GM23248 (cell line): ENCODE measurements around the gene TRIM27. TPM values are rescaled to one million over a fixed set of nuclear protein-coding genes. Genes with fewer than 3 reads are reported as not detected.

Source experiments
- DNase-seq: peaks from one replicate; pipeline ENCODE4 v3.0.0-alpha.2; 2015
- H2AFZ ChIP-seq: fragments of 200-600 bp; sonication (generic); 2 replicates; pipeline ENCODE4 v1.6.1; 2016; ENCODE audit warnings: antibody characterized with exemption
- H3F3A ChIP-seq: fragments of 200-600 bp; sonication (generic); 2 replicates; pipeline ENCODE4 v1.6.1; 2016; ENCODE audit warnings: mild to moderate bottlenecking, antibody characterized with exemption, mixed run types; ENCODE audit not compliant: insufficient read depth
- H3K27ac ChIP-seq: fragments of 200-600 bp; sonication (generic); 2 replicates; pipeline ENCODE4 v1.5.1; 2016; ENCODE audit warnings: mild to moderate bottlenecking
- H3K27me3 ChIP-seq: fragments of 200-600 bp; sonication (generic); replicated peaks from 2 replicates; pipeline ENCODE4 v1.6.1; 2016; ENCODE audit warnings: mild to moderate bottlenecking; ENCODE audit not compliant: insufficient read depth
- H3K36me3 ChIP-seq: fragments of 200-600 bp; sonication (generic); 2 replicates; pipeline ENCODE4 v1.6.1; 2016; ENCODE audit warnings: low read depth, mild to moderate bottlenecking
- H3K4me1 ChIP-seq: fragments of 200-600 bp; sonication (generic); 2 replicates; pipeline ENCODE4 v1.6.1; 2016; ENCODE audit warnings: mild to moderate bottlenecking; ENCODE audit not compliant: insufficient read depth
- H3K4me2 ChIP-seq: fragments of 200-600 bp; sonication (generic); one replicate; pipeline ENCODE4 v1.6.1; 2016; ENCODE audit warnings: mild to moderate bottlenecking; ENCODE audit not compliant: unreplicated experiment
- H3K4me3 ChIP-seq: fragments of 200-600 bp; sonication (generic); 2 replicates; pipeline ENCODE4 v1.5.1; 2016; ENCODE audit warnings: mild to moderate bottlenecking
- H3K79me2 ChIP-seq: fragments of 200-600 bp; sonication (generic); 2 replicates; pipeline ENCODE4 v1.6.1; 2016; ENCODE audit warnings: mild to moderate bottlenecking; ENCODE audit not compliant: insufficient read depth
- H3K9ac ChIP-seq: fragments of 200-600 bp; sonication (generic); 2 replicates; pipeline ENCODE4 v1.6.1; 2016; ENCODE audit warnings: mild to moderate bottlenecking
- H3K9me2 ChIP-seq: fragments of 200-600 bp; sonication (generic); 2 replicates; pipeline ENCODE4 v1.6.1; 2016; ENCODE audit warnings: mixed run types, mild to moderate bottlenecking, moderate library complexity; ENCODE audit not compliant: insufficient read depth
- H3K9me3 ChIP-seq: fragments of 200-600 bp; sonication (generic); one replicate; pipeline ENCODE4 v1.6.1; 2017; ENCODE audit warnings: low read depth
- H4K20me1 ChIP-seq: fragments of 200-600 bp; sonication (generic); 2 replicates; pipeline ENCODE4 v1.6.0; 2016; ENCODE audit not compliant: insufficient read depth
- EZH2 ChIP-seq: fragments of 200-600 bp; sonication (generic); IDR thresholded peaks from 2 replicates; pipeline ENCODE4 v1.6.1; 2018; ENCODE audit warnings: antibody characterized with exemption, mild to moderate bottlenecking; ENCODE audit not compliant: insufficient read depth, poor library complexity, severe bottlenecking
- EZH2phosphoT487 ChIP-seq: fragments of 200-600 bp; sonication (generic); IDR thresholded peaks from 2 replicates; pipeline ENCODE4 v1.6.1; 2018; ENCODE audit warnings: antibody characterized with exemption, moderate library complexity, mild to moderate bottlenecking, low read depth; ENCODE audit not compliant: insufficient read depth
- WGBS, 2 experiments: methylation state at CpG; one replicate each; pipeline ENCODE4 v1.1.6; 2015 to 2017; ENCODE audit warnings: low lambda C conversion rate in 2 of 2, low coverage in 1 of 2; ENCODE audit errors: missing lambda C conversion rate in 2 of 2; 5-methylcytosine and 5-hydroxymethylcytosine counted together
- in situ Hi-C: fragments of 300-500 bp; cut with MboI; formaldehyde crosslinking; loops from 2 replicates; pipeline ENCODE4 v1.15.0; 2020
- polyA plus RNA-seq: library from polyadenylated mRNA; unstranded; fragments of >200 nt; fragmentation: Nextera tagmentation; extraction: Ambion mirVana; gene quantifications from 2 replicates; pipeline ENCODE4 v1.2.1, GENCODE V29; 2016
- total RNA-seq: library from RNA; depleted of rRNA; stranded (reverse); fragments of >200 nt; shearing (Covaris generic); gene quantifications from 2 replicates; pipeline ENCODE4 v1.2.3, GENCODE V29; 2014

The TRIM27 gene
- total and polyA plus RNA-seq, 2 experiments from 2014 or later: 40.2 to 67.7 TPM

DNA sequence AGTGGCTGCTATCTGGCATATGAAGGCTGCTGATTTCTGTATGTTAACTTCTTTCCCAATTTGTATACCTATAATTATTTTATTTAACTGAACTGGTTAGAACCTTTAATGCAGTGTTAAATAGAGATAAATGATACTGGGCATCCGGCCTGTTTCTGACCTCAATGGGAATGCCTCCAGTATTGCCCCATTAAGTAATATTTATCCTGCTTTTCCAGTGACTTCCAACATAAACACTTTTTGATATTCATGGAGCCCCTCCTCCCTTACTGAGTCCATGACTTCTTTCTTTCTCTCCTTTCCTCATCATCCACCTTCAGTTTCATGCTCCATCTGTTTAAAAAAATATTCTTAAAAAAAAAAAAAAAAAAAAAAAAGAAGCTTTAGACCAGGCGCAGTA, 8.8 kb downstream of the TRIM27 start:
- WGBS, 2 experiments: 79 to 83% methylated on average over 2 of the region's 2 CpGs
- H3K4me3 ChIP-seq: no peak overlapping the region
- H3K9me3 ChIP-seq: no peaks in the 10 kb centered on the region
- in situ Hi-C loops: no loop called here
- H3K27me3 ChIP-seq: no peaks in the 10 kb centered on the region
- peaks cover 86% of the 10 kb centered on the region for H3K79me2 ChIP-seq
- H3K27ac ChIP-seq: no peak overlapping the region
- no peaks in the 10 kb centered on the region for H4K20me1 ChIP-seq
- H3K36me3 ChIP-seq: peaks cover 78% of the 10 kb centered on the region
- no peak for DNase-seq
- peaks cover 6% of the 10 kb centered on the region; the same call in 1 of the 2 replicates for H3F3A ChIP-seq
- no peaks in the 10 kb centered on the region for H3K9me2 ChIP-seq
- no peak overlapping the region for H2AFZ ChIP-seq
- no peak overlapping the region for H3K9ac ChIP-seq
- H3K4me2 ChIP-seq: no peak overlapping the region
- no peaks in the 10 kb centered on the region for H3K4me1 ChIP-seq
- no peak for TF ChIP-seq EZH2phosphoT487
- TF ChIP-seq EZH2: no peak

DNA sequence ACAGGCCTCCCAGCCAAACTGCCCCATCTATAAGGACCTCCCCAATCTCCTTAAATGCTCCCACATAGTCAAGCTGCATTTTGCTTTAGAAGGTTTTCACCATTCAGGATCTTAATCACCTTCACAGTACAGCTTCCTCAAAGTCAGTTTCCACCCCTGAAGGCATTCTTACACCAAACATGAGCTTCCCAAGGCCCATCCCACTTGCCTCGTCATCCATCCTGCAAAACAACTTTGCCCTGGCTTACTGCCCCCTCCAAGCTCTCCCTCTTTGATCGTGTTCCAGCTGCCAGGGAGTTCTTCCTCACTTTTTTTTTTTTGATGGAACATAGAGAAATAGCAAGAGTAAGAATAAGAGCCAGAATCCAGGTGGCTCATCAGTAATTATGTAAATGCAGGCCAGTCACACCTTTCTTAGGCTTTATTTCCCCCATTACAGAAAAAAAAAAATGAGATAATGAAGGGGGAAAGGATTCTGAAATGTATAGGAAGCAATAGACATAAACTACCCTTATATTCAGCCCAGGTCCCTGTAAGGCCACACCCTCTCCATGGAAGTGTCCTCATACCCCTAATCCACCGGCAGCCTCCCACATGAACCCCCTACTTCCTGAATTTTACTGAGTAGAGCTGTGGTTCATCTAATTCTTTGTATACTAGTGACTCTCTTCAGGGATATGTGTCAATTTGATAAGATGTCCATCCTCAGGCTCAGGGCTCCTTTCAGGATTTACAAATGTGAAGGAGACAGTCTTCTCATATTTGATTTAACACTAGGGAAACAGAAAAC, 12.7 kb downstream of the TRIM27 start:
- H3K9ac ChIP-seq: no peak overlapping the region
- no peaks in the 10 kb centered on the region for H3K27me3 ChIP-seq
- no peak for TF ChIP-seq EZH2
- no peak for TF ChIP-seq EZH2phosphoT487
- H3K9me3 ChIP-seq: no peaks in the 10 kb centered on the region
- H3K9me2 ChIP-seq: no peaks in the 10 kb centered on the region
- no peak for DNase-seq
- H3K4me1 ChIP-seq: no peaks in the 10 kb centered on the region
- peaks cover 53% of the 10 kb centered on the region for H3K79me2 ChIP-seq
- H3K4me2 ChIP-seq: no peak overlapping the region
- peaks cover 75% of the 10 kb centered on the region for H3K36me3 ChIP-seq
- peaks cover 7% of the 10 kb centered on the region for H3F3A ChIP-seq
- no peaks in the 10 kb centered on the region for H4K20me1 ChIP-seq
- H2AFZ ChIP-seq: no peak overlapping the region
- H3K4me3 ChIP-seq: no peak overlapping the region
- WGBS, 2 experiments: 97 to 100% methylated on average over 3 of the region's 3 CpGs
- in situ Hi-C loops: no loop called here
- H3K27ac ChIP-seq: no peak overlapping the region

DNA sequence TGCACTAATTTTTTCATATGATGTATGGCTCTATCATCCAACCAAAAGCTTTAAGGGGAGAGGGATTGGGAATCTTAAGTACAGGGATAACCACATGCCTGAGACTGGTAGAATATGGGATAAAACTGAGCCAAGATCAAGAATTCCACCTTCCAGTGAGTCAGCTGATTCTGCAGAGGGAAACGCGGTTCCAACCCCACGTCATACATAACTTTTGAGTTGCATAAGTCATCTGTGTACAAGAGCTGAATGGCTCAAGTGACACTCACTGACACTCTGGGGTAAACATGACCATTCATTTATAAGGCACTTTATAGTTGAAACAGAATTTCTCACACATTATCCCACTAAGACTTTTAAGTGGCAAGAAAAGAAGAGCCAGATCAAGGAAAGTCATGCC, 16.4 kb downstream of the TRIM27 start:
- peaks cover 71% of the 10 kb centered on the region for H3K36me3 ChIP-seq
- no peaks in the 10 kb centered on the region for H3K9me3 ChIP-seq
- peaks cover 22% of the 10 kb centered on the region for H3K79me2 ChIP-seq
- peak; percentile 58 for DNase-seq
- no peak for TF ChIP-seq EZH2
- no peak for TF ChIP-seq EZH2phosphoT487
- H3K4me1 ChIP-seq: no peaks in the 10 kb centered on the region
- peaks cover 36% of the 10 kb centered on the region for H3F3A ChIP-seq
- H3K27me3 ChIP-seq: no peaks in the 10 kb centered on the region
- no peak overlapping the region for H3K4me3 ChIP-seq
- H3K9ac ChIP-seq: no peak overlapping the region
- peak overlapping the region; percentile 40; the same call in 1 of the 2 replicates for H3K27ac ChIP-seq
- H3K9me2 ChIP-seq: no peaks in the 10 kb centered on the region
- 69 to 75% methylated on average over 3 of the region's 3 CpGs for WGBS, 2 experiments
- no peaks in the 10 kb centered on the region for H4K20me1 ChIP-seq
- in situ Hi-C loops: no loop called here
- no peak overlapping the region for H2AFZ ChIP-seq
- H3K4me2 ChIP-seq: no peak overlapping the region

DNA sequence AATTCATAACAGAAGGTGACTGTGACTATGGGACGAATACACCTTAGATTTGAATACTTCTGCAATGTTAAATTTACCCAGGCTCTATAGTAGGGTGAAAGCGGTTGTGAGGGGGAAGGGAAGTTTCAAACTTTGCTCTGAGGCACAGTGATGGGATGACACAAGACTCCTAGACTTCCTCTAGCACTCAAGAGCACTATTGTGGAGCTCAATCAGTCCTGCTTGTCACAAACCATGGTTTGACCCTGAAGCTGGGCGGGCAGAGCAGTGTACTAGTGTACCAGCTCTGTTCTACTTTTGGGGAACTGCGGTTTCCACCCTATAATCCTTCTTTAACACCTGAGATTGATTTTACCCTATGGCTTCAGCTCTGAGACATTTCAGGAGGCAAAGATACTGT, 17.1 kb downstream of the TRIM27 start:
- no peak overlapping the region for H3K4me2 ChIP-seq
- H3F3A ChIP-seq: peaks cover 43% of the 10 kb centered on the region
- DNase-seq: no peak
- TF ChIP-seq EZH2 (no peak), EZH2phosphoT487 (no peak)
- 92 to 93% methylated on average over 4 of the region's 4 CpGs for WGBS, 2 experiments
- H4K20me1 ChIP-seq: no peaks in the 10 kb centered on the region
- H3K9me2 ChIP-seq: no peaks in the 10 kb centered on the region
- no peak overlapping the region for H3K27ac ChIP-seq
- peaks cover 68% of the 10 kb centered on the region for H3K36me3 ChIP-seq
- no peak overlapping the region for H3K9ac ChIP-seq
- no peak overlapping the region for H3K4me3 ChIP-seq
- H3K79me2 ChIP-seq: peaks cover 15% of the 10 kb centered on the region
- no peaks in the 10 kb centered on the region for H3K4me1 ChIP-seq
- no peaks in the 10 kb centered on the region for H3K27me3 ChIP-seq
- H2AFZ ChIP-seq: no peak overlapping the region
- no peaks in the 10 kb centered on the region for H3K9me3 ChIP-seq
- in situ Hi-C loops: no loop called here
